ENCODE measurements around the gene SPTBN1.

The SPTBN1 gene

DNA sequence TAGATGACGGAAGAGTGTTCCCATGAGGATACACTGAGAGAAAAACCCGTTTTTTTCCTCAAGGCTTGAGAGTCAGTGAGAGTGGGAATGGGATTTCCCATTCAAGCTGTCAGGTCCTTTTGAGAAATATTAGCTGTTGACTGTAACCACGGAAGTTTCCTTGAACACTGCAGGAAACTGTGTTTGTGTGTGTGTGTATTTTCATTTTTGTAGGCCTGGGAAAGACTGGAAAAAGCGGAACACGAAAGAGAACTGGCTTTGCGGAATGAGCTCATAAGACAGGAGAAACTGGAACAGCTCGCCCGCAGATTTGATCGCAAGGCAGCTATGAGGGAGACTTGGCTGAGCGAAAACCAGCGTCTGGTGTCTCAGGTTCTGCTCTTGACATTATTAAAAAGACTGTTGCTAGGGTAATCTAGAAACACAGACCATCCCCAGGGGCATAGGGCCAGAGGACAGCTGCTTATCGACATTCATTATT is 168.5 kb downstream of the SPTBN1 start:
- DNase-seq (ENCODE audit: insufficient read length, low spot score) (no peak), FAIRE-seq (no peak)
- TF ChIP-seq POLR2A (IDR thresholded peaks at IDR 0.05; ENCODE audit: low read depth, low read length): no peak

DNA sequence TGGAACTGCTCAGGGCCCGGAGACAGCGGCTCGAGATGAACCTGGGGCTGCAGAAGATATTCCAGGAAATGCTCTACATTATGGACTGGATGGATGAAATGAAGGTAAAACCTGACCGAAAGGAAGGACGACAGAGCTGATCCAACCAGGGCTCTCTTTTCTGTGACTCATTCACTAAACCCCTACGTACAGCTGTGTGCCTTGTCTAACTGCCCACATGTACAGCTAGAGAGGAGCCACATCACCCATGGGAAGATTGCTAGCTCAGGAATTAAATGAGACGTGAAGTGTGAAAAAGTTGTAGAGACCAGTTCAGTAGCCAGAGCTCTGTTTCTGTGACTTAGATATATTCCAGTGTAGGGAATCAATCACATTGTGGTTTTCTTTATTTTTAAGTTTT is 170.0 kb downstream of the SPTBN1 start:
- no peak for FAIRE-seq
- DNase-seq (ENCODE audit: insufficient read length, low spot score): no peak
- TF ChIP-seq POLR2A (IDR thresholded peaks at IDR 0.05; ENCODE audit: low read depth, low read length): no peak

DNA sequence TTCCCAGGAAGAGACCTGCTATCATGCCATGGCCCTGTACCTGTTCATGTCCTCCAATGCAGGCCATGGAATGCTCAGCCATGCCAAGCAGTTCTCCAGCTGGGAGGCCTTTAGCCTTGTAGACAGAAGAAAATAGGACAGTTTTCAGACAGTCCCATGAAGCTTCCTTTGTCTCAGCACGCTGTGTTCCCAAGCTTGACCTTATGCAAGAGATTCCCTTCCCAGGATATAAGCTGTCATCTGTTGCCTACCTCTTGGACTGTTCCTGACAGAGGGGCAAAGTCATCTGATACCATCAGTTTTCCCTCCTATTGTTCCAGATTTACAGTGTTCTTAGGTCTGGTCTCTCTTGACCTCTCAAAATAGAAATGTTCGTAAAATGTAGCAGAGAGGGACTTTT is 170.8 kb downstream of the SPTBN1 start:
- DNase-seq (ENCODE audit: insufficient read length, low spot score): no peak
- no peak for TF ChIP-seq POLR2A (IDR thresholded peaks at IDR 0.05; ENCODE audit: low read depth, low read length)
- no peak for FAIRE-seq

DNA sequence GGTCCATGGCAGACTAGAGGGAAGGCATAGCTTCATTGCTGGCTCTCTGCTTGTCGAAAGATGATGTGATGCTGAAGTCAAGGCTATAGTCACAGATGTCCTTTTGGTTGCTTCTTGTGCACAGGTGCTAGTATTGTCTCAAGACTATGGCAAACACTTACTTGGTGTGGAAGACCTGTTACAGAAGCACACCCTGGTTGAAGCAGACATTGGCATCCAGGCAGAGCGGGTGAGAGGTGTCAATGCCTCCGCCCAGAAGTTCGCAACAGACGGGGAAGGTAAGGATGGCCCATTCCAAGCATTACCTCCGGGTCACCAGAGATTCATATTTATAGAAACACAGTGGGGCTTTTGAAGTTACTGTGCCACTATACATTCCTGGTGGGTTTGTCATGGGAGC is 171.8 kb downstream of the SPTBN1 start:
- DNase-seq (ENCODE audit: insufficient read length, low spot score) (no peak), FAIRE-seq (no peak)
- no peak for TF ChIP-seq POLR2A (IDR thresholded peaks at IDR 0.05; ENCODE audit: low read depth, low read length)

DNA sequence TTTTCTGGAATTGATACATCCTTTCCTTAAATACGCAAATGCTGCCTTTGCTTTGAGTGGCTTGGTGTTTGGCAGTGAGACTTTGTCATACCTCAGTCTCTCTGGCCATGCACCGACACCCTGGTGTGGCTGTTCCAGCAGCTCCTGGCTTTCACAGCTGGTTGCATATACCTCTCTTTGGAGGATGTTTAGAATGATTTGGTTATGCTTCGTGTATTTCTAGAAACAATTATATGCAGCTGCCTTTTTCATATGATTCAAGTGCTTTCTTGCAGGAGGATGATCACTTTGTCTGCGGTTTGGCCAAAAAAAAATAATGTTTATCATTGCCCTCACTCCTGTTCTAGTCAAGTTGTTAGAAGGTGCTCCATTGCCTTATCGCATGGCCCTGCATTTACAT is 172.3 kb downstream of the SPTBN1 start:
- no peak for TF ChIP-seq POLR2A (IDR thresholded peaks at IDR 0.05; ENCODE audit: low read depth, low read length)
- no peak for FAIRE-seq
- no peak for DNase-seq (ENCODE audit: insufficient read length, low spot score)

DNA sequence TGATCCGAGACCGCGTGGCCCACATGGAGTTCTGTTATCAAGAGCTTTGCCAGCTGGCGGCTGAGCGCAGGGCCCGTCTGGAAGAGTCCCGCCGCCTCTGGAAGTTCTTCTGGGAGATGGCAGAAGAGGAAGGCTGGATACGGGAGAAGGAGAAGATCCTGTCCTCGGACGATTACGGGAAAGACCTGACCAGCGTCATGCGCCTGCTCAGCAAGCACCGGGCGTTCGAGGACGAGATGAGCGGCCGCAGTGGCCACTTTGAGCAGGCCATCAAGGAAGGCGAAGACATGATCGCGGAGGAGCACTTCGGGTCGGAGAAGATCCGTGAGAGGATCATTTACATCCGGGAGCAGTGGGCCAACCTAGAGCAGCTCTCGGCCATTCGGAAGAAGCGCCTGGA is 172.8 kb downstream of the SPTBN1 start:
- no peak for DNase-seq (ENCODE audit: insufficient read length, low spot score)
- no peak for TF ChIP-seq POLR2A (IDR thresholded peaks at IDR 0.05; ENCODE audit: low read depth, low read length)
- no peak for FAIRE-seq

DNA sequence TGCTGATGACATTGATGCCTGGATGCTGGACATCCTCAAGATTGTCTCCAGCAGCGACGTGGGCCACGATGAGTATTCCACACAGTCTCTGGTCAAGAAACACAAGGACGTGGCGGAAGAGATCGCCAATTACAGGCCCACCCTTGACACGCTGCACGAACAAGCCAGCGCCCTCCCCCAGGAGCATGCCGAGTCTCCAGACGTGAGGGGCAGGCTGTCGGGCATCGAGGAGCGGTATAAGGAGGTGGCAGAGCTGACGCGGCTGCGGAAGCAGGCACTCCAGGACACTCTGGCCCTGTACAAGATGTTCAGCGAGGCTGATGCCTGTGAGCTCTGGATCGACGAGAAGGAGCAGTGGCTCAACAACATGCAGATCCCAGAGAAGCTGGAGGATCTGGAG is 173.3 kb downstream of the SPTBN1 start:
- TF ChIP-seq POLR2A (IDR thresholded peaks at IDR 0.05; ENCODE audit: low read depth, low read length): no peak
- FAIRE-seq (no peak), DNase-seq (ENCODE audit: insufficient read length, low spot score) (no peak)

DNA sequence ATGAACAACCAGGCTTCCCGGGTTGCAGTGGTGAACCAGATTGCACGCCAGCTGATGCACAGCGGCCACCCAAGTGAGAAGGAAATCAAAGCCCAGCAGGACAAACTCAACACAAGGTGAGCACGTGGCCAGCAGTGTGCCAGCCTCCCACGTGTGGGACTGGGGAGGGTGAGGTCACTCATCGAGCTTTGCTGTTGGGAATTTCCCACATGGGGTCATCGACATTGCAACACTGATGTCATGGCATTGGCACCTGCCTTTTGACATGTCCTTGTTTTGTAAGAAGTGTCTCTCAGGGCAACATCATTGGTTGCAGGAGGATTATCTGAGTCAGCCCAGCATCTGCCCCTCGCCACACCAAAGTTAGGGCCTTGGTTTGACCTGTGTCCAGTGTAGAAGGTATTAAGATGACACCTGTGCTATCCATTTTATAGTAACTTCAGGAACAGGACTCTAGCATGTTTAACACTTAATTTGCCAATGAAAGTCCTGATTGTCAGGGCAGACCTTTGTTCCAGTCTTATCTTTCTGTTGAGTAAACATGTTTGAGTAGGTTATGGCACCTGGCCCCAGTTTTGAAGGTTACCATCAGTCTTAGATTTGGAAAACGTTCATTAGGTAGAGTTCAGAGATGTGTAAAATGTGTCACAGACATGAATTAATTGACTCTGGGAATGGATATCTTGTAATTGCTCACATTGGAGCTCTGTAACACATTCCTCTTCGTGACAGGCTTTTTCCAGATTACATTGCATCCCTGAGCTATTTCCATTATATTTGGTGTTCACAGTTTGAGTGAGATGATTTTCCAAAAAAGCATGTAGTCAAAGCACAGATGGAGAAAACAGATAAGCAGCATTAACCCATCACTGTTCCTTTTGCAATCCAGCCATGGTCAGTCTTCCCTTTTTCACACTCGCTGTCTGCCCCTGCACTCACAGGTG is 174.1 kb downstream of the SPTBN1 start:
- FAIRE-seq (no peak), DNase-seq (ENCODE audit: insufficient read length, low spot score) (peak; percentile 55)
- TF ChIP-seq POLR2A (IDR thresholded peaks at IDR 0.05; ENCODE audit: low read depth, low read length): no peak

DNA sequence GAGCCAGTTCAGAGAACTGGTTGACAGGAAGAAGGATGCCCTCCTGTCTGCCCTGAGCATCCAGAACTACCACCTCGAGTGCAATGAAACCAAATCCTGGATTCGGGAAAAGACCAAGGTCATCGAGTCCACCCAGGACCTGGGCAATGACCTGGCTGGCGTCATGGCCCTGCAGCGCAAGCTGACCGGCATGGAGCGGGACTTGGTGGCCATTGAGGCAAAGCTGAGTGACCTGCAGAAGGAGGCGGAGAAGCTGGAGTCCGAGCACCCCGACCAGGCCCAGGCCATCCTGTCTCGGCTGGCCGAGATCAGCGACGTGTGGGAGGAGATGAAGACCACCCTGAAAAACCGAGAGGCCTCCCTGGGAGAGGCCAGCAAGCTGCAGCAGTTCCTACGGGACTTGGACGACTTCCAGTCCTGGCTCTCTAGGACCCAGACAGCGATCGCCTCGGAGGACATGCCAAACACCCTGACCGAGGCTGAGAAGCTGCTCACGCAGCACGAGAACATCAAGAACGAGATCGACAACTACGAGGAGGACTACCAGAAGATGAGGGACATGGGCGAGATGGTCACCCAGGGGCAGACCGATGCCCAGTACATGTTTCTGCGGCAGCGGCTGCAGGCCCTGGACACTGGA is 174.9 kb downstream of the SPTBN1 start:
- DNase-seq (ENCODE audit: insufficient read length, low spot score): no peak
- no peak for FAIRE-seq
- TF ChIP-seq POLR2A (IDR thresholded peaks at IDR 0.05; ENCODE audit: low read depth, low read length): no peak

DNA sequence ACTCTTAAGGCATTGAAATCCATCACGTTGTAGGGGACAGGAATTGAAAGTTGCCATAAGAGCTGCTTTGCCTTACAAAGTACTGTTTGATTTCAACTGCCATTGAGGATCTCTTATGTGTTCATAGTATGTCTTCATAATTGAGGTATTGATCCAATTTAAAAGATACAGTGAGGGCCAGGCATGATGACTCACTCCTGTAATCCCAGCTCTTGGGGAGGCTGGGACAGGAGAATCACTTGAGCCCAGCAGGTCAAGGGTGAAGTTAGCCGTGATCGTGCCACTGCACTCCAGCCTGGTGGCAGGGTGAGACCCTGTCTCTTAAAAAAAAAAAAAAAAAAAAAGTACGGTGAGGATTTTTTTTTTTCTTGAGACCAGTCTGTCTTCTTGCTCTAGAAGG is 175.6 kb downstream of the SPTBN1 start:
- no peak for FAIRE-seq
- DNase-seq (ENCODE audit: insufficient read length, low spot score): no peak
- TF ChIP-seq POLR2A (IDR thresholded peaks at IDR 0.05; ENCODE audit: low read depth, low read length): no peak

DNA sequence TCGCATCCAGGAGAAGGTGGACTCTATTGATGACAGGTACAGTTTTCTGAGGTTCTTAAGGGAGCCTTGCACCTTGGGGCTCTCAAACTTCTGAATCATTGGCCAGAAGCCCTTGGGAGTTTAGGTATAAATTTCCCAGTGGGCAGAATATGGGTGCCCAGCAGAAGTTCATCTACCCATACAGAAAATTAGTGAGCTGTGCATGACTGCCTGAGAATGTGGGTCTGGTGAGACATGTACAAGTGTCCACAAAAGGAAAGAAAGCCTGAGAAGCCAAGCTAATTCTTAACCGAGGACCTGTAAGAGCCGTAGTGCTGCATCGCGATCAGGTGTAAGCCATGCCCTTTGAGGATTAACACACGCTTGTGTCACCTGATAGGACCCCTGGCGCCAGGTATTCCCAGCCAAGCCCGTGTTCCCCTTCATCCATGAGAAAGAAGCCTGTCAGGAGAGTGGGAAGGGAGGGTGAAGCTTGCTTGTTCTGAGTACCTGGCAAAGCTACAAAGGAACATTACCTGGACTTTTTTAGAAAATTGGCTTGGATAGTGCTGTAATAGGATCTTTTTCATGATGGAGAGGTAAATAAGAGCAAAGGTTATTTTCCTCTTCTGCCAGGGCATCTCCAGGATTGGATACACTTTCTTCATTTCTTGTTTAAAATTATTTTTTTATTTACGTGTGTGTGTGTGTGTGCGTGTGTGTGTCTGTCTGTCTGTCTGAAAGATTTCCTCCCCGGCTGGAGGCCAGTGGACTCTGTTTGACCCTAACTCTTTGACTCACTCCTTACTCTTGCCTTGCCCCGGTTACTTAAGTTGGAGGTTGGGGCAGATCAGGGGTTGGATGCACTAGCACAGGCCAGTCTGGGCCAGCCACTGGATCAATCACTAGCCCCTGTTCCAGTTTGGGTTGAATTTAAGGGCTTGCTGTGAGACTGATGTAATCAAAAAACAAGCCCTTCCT is 176.9 kb downstream of the SPTBN1 start:
- DNase-seq (ENCODE audit: insufficient read length, low spot score) (no peak), FAIRE-seq (no peak)
- TF ChIP-seq POLR2A (IDR thresholded peaks at IDR 0.05; ENCODE audit: low read depth, low read length): no peak

DNA sequence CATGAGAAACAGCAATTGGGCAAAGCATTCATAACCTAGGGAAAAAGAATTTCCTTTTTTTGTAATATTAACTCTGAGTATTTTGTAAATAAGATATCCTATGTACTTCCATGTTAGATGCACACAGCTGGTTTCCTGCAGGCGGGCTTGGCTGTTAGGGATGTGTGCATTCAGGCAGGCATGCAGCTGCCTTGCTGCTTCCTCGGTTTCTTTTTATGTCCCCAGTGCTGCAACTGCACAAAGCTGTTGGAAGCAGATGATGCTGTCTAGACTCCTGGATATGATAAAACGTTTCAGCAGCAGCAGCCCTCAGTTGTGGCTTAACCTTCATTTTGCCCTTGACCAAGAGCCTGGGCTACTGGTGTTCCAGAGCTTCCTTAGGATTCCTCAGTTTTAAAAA is 177.9 kb downstream of the SPTBN1 start:
- no peak for FAIRE-seq
- no peak for DNase-seq (ENCODE audit: insufficient read length, low spot score)
- no peak for TF ChIP-seq POLR2A (IDR thresholded peaks at IDR 0.05; ENCODE audit: low read depth, low read length)

DNA sequence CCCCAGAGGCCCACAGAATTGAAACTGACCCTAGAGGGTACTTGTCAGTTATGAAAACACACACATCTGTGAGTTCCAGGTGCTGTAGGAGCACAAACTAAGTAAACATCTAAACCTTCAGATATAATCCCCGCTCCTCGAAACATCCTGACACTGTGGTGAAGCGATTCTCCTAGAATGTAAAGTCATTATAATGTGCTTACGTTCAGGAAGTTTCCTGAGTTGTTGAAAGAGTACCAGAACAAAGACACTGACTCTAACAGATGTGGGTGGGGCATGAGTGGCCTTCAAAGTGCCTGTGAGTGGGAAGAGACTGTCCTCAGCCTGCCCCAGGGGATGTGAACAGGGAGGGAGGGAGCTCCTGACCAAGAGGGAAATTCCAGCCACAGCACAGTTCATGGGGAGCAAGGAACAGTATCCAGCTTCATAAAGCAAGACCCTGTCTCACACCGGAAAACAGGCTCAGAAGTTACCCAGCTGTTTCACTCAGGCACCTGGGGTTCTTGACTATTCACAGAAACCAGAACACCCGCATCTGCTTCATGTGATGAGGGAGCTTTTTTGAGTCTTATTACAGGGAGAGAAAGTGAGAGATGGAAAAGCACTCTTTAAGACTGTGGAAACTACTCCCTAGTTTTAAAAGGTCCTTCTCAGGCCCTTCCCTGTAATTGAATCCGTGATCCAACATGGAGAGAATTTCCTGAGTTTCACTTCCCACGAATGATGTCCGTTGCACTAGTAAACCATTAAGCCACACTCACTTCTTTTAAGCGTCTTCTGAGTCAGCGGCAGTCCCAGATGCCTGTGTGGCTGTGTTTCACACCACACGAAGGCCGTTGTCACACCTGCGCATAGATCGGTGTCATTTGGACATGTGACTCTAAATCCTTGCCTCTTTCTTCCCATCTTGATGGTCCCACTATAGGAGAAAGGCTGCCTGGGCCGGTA is 178.7 kb downstream of the SPTBN1 start:
- DNase-seq (ENCODE audit: insufficient read length, low spot score) (no peak), FAIRE-seq (no peak)
- TF ChIP-seq POLR2A (IDR thresholded peaks at IDR 0.05; ENCODE audit: low read depth, low read length): no peak

All from H54 (cell line).